PC-9 (cell line): ENCODE data around the gene MIA. TPM values are rescaled to one million over a fixed set of nuclear protein-coding genes. Genes with fewer than 3 reads are reported as not detected.
"Not testable (repeated sequence)": the region's sequence is repeated elsewhere in the genome, so short reads cannot be mapped to it uniquely, and the experiment has no call there.

ENCODE experiments used
- BruUV-seq: library from RNA; stranded (reverse); fragments of 400-500 nt; replicated peaks from 2 replicates; lab custom pipeline; 2021; lab: Mats Ljungman, UMichigan
- CTCF ChIA-PET: fragments of 300-600 bp; sonication (Branson Sonifier 250); formaldehyde crosslinking; loops from one replicate; lab custom pipeline; 2022; ENCODE audit warnings: antibody characterized with exemption; lab: Charles Lee
- POLR2A ChIA-PET: fragments of 300-600 bp; sonication (Branson Sonifier 250); formaldehyde crosslinking; loops from one replicate; lab custom pipeline; 2022; ENCODE audit warnings: antibody characterized with exemption; ENCODE audit not compliant: unreplicated experiment; lab: Charles Lee
- DNase-seq, 2 experiments: peaks; one replicate each; pipeline versions ENCODE4 v3.0.0 to v3.0.0-alpha.2; 2015 to 2022; ENCODE audit warnings: mixed read lengths in 1 of 2
- H2AFZ ChIP-seq: fragments of 200-600 bp; sonication (generic); 2 replicates; pipeline ENCODE4 v1.8.1; 2017; ENCODE audit warnings: antibody characterized with exemption
- H3F3A ChIP-seq: fragments of 200-600 bp; sonication (generic); 2 replicates; pipeline ENCODE4 v1.8.1; 2017; ENCODE audit warnings: antibody characterized with exemption, mild to moderate bottlenecking, low read depth; ENCODE audit not compliant: insufficient read depth
- H3K27ac ChIP-seq: fragments of 200-600 bp; sonication (generic); 2 replicates; pipeline ENCODE4 v1.6.1; 2016; ENCODE audit warnings: mixed run types
- H3K27me3 ChIP-seq: fragments of 200-600 bp; sonication (generic); 2 replicates; pipeline ENCODE4 v1.6.1; 2016; ENCODE audit warnings: low read depth, mixed run types; ENCODE audit not compliant: insufficient read depth
- H3K36me3 ChIP-seq: fragments of 200-600 bp; sonication (generic); 2 replicates; pipeline ENCODE4 v1.6.1; 2016; ENCODE audit warnings: low read depth, mixed run types
- H3K4me1 ChIP-seq: fragments of 200-600 bp; sonication (generic); replicated peaks from 2 replicates; pipeline ENCODE4 v1.6.1; 2016; ENCODE audit warnings: mixed run types; ENCODE audit not compliant: insufficient read depth
- H3K4me2 ChIP-seq: fragments of 200-600 bp; sonication (generic); 2 replicates; pipeline ENCODE4 v1.6.1; 2017; ENCODE audit warnings: mixed run types
- H3K4me3 ChIP-seq: fragments of 200-600 bp; sonication (generic); 2 replicates; pipeline ENCODE4 v1.6.1; 2016; ENCODE audit warnings: mixed run types
- H3K79me2 ChIP-seq: fragments of 200-600 bp; sonication (generic); 2 replicates; pipeline ENCODE4 v1.6.1; 2017; ENCODE audit warnings: low read depth, mixed run types
- H3K9me2 ChIP-seq: fragments of 200-600 bp; sonication (generic); 2 replicates; pipeline ENCODE4 v1.8.1; 2017; ENCODE audit warnings: mild to moderate bottlenecking; ENCODE audit not compliant: insufficient read depth
- H3K9me3 ChIP-seq: fragments of 200-600 bp; sonication (generic); 2 replicates; pipeline ENCODE4 v1.8.1; 2016; ENCODE audit warnings: low read depth; ENCODE audit not compliant: insufficient read depth
- H4K20me1 ChIP-seq: fragments of 200-600 bp; sonication (generic); 2 replicates; pipeline ENCODE4 v1.8.1; 2017; ENCODE audit not compliant: insufficient read depth
- EZH2 ChIP-seq: fragments of 200-600 bp; sonication (generic); IDR thresholded peaks from 2 replicates; pipeline ENCODE4 v1.8.0; 2017; ENCODE audit warnings: antibody characterized with exemption, low read depth
- intact Hi-C: fragments of 100-400 bp; cut with micrococcal nuclease; formaldehyde crosslinking; loops from one replicate; pipeline ENCODE4 v1.10.0; 2022; ENCODE audit not compliant: unreplicated experiment
- total RNA-seq: library from RNA; stranded (reverse); gene quantifications from 2 replicates; pipeline ENCODE4 v1.2.3, GENCODE V29; 2021
- TF ChIP-seq, protein P1 (sequence below): fragments of 200-600 bp; sonication (generic); conservative IDR thresholded peaks from 2 replicates; pipeline ENCODE4 v1.6.1; 2017; ENCODE audit warnings: mixed run types, antibody characterized with exemption, mild to moderate bottlenecking, moderate library complexity

The MIA gene
- total RNA-seq, 1 experiment from 2014 or later = 2.7 TPM

DNA sequence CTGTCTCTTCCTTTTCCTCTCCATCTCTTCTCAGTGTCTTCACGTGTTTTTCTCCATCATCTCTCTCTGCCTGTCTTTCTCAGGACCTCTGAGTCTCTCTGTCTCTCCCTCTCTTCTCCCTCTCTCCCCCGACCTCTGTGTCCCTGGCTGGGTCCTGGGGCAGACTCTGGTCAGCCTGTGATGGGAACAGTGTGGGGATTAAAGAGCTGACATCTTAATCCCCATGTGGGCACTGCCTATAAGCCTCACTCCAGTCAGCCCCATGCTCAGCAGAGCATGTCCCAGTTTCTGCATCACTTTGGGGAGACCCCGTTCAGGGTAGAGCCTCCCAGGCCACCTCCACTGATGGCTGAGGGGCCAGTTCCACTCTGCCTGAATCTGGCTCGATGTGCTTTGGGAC lies 39.9 kb downstream of the MIA start:
- Histone ChIP-seq H3K4me2 (no peak overlapping the region), H3K27me3 (no peaks in the 10 kb centered on the region), H3K9me2 (no peaks in the 10 kb centered on the region), H3K27ac (no peak overlapping the region), H3K36me3 (no peaks in the 10 kb centered on the region), H3F3A (peaks cover 5% of the 10 kb centered on the region), H3K9me3 (no peaks in the 10 kb centered on the region), H2AFZ (no peak overlapping the region), H3K79me2 (no peaks in the 10 kb centered on the region), H3K4me3 (no peak overlapping the region), H4K20me1 (no peaks in the 10 kb centered on the region), H3K4me1 (0 out of 2 replicates have a peak, but pooled peaks cover 5% of the 10 kb centered on the region)
- TF ChIP-seq, protein P1, sequence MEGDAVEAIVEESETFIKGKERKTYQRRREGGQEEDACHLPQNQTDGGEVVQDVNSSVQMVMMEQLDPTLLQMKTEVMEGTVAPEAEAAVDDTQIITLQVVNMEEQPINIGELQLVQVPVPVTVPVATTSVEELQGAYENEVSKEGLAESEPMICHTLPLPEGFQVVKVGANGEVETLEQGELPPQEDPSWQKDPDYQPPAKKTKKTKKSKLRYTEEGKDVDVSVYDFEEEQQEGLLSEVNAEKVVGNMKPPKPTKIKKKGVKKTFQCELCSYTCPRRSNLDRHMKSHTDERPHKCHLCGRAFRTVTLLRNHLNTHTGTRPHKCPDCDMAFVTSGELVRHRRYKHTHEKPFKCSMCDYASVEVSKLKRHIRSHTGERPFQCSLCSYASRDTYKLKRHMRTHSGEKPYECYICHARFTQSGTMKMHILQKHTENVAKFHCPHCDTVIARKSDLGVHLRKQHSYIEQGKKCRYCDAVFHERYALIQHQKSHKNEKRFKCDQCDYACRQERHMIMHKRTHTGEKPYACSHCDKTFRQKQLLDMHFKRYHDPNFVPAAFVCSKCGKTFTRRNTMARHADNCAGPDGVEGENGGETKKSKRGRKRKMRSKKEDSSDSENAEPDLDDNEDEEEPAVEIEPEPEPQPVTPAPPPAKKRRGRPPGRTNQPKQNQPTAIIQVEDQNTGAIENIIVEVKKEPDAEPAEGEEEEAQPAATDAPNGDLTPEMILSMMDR = no peak
- no peak for TF ChIP-seq EZH2
- ChIA-PET POLR2A (no interaction called here), CTCF (interaction anchor here (0.6 kb wide), 1 partner anchor 213 kb away, joined by 18 read pairs; no protein-coding TSS in a partner anchor)
- BruUV-seq = no TSS peak
- intact Hi-C loops = no loop called here
- DNase-seq = no peak

DNA sequence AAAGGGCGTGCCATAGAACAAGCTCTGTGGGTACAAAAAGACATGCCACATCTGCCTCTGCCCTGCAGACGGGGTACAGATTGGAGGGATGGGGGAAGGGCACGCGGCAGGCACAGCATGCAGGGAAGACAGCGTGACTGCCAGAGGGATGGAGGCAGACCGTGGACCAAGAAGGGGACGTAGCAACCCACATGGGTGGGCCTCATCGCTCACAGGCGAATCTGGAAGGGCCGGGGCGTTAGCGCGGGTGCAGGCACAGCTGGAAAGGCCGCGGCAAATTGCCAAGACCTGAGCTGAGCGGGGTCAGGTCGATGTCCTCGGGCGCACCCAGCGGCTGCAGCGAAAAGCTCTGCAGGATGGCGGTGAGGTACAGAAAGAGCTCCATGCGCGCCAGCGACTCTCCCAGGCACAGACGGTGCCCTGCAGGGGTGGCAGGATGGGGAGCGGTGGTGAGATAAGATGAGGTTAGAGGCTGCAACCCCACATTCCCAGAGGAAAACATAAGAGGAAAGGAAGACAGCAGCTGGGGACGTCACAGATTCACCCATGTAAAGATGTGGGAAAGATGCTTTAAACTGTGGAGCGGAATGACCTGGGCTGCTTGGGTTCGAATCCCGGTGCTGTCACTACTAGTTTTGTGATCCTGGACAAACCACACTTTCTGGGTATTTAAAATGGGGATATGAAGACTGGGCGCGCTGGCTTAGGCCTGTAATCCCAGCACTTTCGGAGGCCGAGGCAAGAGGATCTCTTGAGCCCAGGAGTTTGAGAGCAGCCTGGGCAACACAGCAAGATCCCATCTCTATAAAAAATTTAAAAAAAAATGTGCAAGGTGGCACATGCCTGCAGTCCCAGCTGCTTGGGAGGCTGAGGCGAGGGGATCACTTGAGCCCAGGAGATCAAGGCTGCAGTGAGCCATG lies 43.4 kb downstream of the MIA start:
- CTCF ChIA-PET = interaction anchor here (0.7 to 1.2 kb wide), 4 partner anchors 13 to 364 kb away, joined by 3 to 5 read pairs (median 4); partner anchors contain the start of gene RAB4B
- POLR2A ChIA-PET, BruUV-seq, H3K9me3 ChIP-seq, H4K20me1 ChIP-seq, H3K9me2 ChIP-seq, H3K79me2 ChIP-seq, H3K27me3 ChIP-seq, H3K4me3 ChIP-seq, H3F3A ChIP-seq, H3K36me3 ChIP-seq, H3K27ac ChIP-seq, H3K4me1 ChIP-seq, H2AFZ ChIP-seq: not testable (repeated sequence)
- H3K4me2 ChIP-seq = peak overlapping the region; percentile 62
- intact Hi-C loops = loop anchor here (1.0 to 2.0 kb wide), 2 partner anchors 156 to 326 kb away; no protein-coding TSS in a partner anchor
- DNase-seq = peak in 1 of 2 experiments; percentile 70

GRCh38 chr19:40819479-40820234 lies 44.3 kb downstream of the MIA start:
- not testable (repeated sequence) for H3K9me3 ChIP-seq, H3K9me2 ChIP-seq, H3K4me1 ChIP-seq, H3F3A ChIP-seq, BruUV-seq, H3K79me2 ChIP-seq, H3K27ac ChIP-seq, H4K20me1 ChIP-seq, H3K27me3 ChIP-seq, H3K4me2 ChIP-seq, H2AFZ ChIP-seq, H3K36me3 ChIP-seq, H3K4me3 ChIP-seq
- DNase-seq = peak in 1 of 2 experiments; percentile 42
- ChIA-PET POLR2A (interaction anchor here (0.7 kb wide), 1 partner anchor 21 kb away, joined by 3 read pairs; no protein-coding TSS in a partner anchor), CTCF (interaction anchor here (0.6 to 1.2 kb wide), 5 partner anchors 12 to 156 kb away, joined by 3 to 5 read pairs (median 4); partner anchors contain the start of gene RAB4B)
- TF ChIP-seq, protein P1 = peak; percentile 86
- intact Hi-C loops = loop anchor here (1.0 to 2.0 kb wide), 2 partner anchors 157 to 325 kb away; no protein-coding TSS in a partner anchor
